ENCODE measurements around the gene RHOBTB1.
A peak's percentile ranks its signal among the peaks of the same experiment; 100 is the strongest.
"Not testable (repeated sequence)": the region's sequence is repeated elsewhere in the genome, so short reads cannot be mapped to it uniquely, and the experiment has no call there.

Gene RHOBTB1, protein sequence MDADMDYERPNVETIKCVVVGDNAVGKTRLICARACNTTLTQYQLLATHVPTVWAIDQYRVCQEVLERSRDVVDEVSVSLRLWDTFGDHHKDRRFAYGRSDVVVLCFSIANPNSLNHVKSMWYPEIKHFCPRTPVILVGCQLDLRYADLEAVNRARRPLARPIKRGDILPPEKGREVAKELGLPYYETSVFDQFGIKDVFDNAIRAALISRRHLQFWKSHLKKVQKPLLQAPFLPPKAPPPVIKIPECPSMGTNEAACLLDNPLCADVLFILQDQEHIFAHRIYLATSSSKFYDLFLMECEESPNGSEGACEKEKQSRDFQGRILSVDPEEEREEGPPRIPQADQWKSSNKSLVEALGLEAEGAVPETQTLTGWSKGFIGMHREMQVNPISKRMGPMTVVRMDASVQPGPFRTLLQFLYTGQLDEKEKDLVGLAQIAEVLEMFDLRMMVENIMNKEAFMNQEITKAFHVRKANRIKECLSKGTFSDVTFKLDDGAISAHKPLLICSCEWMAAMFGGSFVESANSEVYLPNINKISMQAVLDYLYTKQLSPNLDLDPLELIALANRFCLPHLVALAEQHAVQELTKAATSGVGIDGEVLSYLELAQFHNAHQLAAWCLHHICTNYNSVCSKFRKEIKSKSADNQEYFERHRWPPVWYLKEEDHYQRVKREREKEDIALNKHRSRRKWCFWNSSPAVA

DNA sequence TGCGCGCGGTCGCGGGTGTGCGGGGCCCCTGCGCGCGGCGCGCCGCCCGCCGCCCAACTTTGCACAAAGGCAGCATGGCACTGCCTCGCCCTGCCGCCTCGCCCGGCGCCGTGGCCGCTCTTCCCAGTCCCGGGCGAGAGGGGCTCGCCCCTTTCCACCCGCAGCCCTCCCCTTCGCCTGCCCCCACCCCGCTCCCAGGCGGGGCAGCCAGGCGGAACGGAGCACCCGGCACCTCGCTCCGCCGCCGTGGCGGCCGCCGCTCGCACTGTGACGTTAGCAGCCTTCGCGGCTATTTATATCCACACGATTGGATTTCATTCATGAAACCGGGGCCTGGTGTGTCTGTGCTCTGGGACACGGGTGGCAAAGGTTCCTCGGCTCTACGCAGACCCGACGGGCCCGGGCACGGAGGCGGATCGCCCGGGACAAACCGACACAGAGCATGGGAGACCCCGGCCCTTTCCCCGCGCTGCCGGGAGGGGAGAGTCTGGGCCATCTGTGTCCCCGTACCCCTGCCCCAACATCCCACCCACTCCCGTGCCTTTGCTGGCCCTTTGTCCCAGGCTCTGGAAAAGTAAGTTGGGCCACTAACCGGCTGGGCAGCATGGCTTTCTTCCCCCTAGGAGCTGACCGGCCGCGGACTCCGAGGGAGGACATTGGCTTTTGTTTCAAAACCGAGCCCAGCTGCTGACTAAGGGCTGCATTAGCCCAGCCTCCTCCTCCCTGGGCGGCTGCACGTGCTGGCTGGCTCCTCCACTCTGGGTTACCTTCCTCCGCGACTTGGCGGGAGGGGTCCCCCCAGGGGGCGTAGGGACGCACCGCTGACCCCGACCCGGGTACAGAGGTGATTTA lies at the start of gene RHOBTB1:
TSS of gene RHOBTB1 (minus strand) at position 128 of the 852 bp plus-strand sequence. CDS start 32,643 bp downstream, outside the sequence.
- peak; percentile 43 for DNase-seq

DNA sequence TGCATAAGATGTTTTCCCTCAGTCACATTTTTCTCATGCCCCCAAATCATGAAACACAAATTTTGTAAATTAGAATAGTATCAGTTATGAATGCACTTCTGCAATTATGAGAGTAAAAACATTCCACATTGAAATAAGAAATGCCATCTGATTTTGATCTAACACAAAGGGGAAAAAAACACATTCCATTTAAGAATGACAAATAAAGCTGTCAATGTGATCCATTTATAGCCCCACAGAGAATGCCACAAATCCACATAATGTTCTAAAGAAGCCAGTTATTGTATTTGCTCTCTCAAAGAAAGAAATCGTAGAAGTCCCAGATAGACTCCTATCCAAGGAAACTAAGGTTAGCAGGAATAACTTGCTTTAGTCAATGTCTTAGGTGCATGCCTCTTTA lies 48.7 kb upstream of the RHOBTB1 start:
- no peak for DNase-seq

DNA sequence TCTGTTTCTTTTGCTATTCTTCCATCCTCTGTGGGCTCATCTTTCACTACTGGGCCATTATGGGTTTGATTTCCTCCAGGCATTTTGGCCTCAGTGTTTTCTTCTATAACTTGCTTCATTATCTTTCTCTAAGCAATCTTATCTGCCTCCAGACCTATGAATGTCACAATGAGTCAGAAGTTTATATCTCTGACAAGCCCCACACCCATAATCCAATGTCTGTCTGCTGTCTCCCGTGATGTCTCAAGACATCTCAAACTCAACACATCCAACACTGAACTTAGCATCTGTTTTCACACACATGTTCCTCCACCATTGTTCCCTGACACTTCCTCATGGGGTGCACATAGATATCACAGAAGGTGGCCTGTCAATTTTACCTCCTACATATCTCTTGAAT lies 46.7 kb upstream of the RHOBTB1 start:
- DNase-seq: no peak

DNA sequence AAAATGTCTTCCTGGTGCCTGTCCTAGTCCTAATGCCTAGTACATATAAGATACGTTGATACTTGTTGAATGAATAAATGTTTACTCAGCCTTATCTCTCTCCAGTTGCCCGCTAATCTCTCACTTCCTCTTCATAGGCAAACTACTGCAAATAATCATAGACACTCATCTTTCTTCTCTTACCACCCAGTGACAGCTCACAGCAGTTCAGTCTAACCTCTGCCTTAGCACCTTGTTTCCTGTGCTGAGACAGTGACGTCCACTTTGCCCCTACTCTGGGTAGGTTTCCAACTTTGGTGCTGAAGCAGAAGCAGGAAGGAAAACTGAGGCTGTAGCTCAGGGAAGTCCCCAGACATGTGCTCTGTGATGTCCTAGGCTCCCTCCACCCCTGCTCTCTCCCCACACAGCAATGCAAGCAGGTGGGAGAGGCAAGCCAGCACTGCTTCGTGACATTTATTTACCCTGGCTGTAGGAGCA lies 45.5 kb upstream of the RHOBTB1 start:
- no peak for DNase-seq

DNA sequence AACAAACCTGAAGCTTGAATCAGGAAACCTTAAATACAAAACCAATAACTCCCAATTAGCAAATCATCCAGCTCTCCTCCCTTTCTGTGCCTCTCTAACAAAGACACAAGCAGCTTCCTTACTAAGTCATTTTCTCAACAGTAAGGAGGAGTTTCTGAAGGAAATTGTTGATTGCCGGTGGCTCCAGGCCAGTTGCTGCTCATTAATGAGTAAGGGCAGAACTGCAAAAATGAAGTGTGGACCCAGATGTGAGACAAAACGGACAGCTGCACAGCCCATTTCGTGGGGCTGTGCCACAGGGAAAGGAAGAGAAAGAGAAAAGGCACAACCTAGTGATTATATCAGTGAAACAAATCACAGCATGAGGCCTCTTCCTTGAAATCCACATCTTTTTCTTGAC lies 42.8 kb upstream of the RHOBTB1 start:
- DNase-seq: no peak

DNA sequence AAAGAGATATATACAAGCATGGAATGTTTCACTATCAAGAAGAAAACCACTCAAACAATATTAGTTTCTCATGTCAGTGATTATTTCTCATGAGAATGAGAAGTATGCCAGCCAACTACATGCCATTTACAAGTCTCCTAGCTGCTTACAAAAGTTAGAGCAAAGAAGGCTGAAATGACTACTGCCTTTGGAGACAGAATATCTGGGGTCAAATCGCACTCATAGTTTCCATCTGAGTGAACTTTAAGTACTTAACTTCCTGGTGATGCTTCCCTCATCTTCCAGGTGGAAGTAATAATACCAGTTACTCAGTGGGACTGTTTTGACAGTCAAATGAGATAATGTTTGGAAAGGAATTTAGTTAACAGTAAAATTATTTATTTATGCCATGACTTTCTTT lies 42.0 kb upstream of the RHOBTB1 start:
- DNase-seq: no peak

DNA sequence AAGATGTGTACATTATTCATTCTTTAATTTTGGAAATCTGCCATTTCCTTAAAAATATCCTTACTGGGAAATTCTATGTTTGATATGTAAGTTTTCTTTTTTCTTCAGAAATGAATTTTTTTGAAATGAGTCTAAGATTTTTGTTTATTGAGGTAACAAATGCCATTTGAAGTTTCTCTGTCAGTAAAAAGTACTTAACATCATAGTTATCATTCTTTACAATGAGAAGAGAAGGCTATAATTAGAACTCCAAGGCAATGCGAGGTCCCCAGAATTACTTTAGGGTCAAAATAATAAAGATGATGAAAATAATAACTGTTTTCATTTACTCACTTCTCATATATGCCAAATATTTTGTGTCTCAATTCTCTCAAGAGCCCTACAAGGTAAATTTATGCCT lies 37.0 kb upstream of the RHOBTB1 start:
- DNase-seq: no peak

DNA sequence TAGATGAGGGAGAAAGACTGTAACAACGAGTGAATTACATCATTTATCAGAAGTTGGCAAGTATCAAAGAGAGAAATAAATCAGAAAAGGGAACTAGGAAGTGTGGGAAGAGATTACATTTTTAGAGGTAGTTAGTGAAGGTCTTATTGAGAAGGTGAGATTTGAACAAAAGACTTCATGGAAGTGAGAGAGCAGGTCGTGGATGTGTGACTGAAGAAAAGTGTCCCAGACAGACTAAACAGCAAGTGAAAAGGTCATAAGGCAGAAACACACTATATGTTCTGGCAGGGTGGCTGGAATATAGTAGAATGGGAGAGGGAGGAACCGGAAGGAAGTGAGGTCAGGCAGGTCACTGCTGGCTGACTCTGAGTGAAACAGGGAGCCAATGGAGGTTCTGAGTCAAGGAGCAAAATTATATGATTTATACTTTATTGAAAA lies 35.7 kb upstream of the RHOBTB1 start:
- DNase-seq: no peak

DNA sequence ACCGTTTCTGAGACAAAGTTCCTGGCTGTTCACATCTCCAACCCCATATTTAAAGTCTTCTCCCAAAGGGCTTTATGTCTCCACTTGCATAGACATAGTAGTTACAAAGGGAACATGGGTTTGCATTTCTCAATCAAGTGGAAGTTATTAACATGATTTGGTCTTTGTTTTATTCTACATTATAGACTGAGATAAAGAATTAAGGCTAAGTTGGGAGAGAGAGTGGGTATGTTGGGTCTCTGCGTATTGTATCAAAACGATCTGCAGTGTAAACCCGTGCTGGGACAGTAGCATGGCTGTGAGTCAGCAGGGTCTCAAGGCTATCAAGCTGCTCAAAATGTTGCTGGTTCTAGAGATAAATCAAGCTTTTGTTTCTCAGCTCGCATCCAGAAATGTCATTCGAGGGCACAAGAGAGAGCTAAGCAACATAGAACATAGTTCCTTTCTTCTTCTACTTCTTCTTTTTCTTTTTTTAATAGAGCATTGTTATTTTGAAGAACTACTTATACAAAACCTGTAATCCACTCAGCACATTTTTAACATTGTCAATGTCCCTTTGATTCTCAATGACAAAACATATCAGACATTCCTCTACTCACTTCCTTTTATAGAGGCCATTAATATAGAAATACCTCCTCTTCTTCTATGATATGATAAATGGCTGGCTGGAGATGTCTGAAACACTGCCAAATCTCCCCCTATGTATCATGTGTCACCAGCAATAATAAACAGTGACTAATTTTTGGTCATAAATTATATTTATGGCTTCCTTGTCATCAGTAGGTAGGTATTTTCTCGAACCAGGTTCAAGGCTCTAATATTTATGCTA lies 34.5 kb upstream of the RHOBTB1 start:
- no peak for DNase-seq

DNA sequence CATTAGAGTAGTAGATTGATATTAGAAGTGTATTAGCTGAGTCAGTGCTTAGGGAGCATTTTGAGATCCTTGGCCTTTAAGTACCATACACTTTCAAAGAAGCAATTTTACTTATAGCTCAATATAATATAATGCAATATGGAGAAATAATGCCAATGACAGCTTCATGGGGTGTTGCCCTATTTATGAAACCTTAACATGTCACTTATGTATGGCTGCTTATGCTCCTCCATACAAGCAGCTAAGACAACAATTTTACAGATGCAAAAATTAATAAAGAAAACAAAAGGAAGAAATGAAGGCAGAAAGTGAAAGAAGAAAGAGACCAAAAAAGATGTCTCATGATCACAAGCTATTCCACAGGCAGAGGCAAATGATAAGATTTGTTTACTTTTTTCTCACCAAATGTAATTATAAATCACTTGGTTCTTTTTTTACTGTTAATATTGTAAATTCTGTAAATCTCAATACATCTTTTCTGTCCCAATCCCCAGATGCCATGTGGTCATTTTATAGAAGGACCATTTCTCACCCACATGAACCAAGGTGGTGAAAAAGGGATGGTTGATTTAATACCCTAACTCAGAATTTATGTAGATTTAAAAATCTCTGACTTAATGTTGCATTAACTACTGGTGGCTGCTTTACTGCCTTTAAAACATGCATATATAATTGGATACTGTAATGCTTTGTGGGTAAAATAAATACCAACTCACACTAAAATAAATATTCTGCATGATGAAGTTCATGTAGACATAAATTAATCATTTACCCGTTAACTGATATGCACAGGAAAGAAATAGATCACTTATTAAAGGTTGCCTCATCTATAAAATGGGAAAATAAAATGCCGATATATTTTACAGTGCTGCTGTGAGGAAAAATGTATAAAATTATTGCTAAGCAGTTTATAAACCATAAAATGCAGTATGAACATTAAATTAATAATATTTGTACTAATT lies 33.5 kb upstream of the RHOBTB1 start:
- DNase-seq: no peak

DNA sequence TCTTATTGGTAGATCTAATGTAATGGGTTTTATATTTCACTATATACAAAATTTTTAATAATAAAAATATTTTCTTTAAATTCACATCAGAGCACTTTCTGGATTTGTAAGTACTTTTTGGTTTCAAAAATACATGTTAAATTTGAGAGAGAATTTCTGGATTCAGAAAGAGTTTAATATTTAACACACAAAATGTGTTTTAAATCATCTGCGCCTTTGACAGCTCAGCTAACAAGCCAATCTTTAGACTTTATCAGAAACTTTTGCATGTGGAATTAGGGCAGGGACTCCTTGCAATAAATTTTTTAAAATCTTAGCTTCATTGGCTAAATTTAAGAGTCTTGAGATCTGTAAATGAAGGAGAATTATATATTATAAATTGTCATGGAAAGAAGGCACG lies 32.7 kb upstream of the RHOBTB1 start:
- no peak for DNase-seq

DNA sequence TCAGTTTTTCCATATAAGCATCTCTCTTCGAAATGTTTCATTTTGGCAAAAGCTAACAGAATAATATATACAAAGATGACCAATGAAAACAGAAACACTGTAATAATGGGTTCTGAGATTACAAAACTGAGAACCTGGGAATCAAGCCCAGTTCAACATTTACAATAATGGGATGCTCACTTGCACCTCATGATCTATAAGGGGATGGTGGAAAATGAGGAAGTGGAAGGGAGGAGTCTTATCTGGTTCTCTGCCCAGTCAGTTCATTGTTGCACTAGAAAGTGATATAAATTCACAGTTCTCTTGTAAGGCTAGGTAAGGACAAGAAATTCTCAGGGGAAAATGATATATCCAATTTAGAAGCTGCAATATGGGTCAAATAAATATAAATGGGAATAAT lies 31.7 kb upstream of the RHOBTB1 start:
- no peak for DNase-seq

DNA sequence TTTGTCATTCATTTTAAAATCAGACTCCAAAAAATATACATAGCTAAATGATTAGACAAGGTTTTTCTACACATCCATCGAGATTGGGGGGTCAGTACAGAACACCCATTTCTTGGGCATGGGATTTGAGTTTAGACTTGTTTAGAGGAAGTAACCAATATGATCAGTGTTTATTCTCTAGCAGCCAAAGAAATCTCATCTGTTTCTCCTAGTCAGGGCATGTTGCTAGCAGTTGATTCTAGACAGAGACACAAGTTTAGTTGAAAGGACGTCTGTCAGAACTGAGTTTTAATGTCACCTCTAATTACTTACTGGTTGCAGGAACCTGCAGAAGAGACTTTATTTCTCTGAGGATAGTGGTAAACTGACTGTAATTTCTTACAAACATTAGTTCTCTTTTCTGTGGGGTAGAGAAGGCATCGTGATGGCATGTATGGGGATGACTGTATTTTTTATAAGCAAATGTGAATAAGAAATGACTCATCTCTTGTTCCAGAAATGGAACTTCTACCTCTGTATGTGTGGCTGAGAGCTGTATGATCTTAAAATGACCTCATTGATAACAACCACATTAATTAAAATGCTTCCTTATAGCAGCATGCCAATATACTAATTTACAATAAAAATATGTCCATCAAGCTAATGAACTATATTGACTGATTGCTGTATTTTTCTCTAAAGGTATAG lies 30.6 kb upstream of the RHOBTB1 start:
- no peak for DNase-seq

DNA sequence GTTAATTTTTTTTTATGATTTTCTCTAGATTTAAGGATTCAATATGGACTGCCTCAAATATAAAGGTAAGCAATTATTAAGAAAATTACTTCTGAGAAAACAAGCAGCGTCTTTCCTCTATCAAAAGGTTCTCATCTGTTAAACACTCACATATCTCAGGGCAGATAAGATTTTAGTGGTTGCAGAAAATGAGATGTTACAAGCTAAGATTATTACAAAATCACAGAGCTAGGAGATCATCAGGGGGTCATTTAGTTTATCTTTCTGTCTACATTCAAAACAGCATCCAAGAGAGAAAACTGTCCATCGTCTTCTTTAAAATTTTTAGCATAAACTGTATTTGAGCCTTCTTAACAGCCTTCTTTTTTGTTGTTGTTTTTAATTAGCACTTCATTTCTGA lies 29.1 kb upstream of the RHOBTB1 start:
- no peak for DNase-seq

DNA sequence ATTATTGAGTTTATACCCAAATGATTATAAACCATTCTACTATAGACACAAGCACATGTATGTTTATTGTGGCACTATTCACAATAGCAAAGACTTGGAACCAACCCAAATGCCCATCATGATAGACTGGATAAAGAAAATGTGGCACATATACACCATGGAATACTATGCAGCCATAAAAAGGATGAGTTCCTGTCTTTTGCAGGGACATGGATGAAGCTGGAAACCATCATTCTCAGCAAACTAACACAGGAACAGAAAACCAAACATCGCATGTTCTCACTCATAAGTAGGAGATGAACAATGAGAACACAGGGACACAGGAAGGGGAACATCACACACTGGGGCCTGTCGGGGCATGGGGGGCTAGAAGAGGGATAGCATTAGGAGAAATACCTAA lies 28.2 kb upstream of the RHOBTB1 start:
- not testable (repeated sequence) for DNase-seq

DNA sequence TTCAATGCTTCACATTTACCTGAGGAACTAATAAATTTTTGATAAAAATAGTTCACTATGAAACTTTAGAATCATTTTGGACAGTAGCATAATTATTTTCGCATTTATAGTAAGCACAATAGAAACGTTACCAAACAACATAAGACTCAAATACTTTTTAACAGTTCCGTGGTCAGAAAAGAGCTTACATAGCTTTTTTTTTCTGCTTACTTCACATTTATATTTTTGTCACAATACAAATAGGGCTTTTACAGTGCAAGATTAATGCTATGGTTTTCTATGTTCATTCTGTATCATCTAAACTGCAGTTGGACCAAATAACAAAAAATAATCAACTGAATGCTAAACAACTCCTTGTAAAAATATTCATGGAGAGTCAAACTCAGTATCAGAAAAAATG lies 26.5 kb upstream of the RHOBTB1 start:
- no peak for DNase-seq

DNA sequence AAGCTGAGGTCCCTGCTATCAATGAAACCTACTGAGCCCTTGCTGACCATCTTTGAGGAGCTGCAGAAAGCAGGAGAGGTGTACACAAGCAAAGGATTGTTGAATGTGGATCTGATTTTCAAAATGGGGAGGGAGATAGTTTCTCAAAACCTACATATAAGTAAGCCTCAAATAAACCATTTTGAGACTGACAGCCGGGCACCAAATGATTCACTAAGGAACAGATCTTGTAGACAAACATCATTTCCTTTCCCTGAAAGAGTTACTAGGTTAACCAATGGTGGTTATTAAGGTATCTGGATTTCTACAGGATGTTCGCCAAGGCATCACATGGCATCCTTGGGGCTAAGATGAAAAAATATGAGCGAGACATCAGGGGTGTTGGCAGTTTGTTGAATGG lies 24.5 kb upstream of the RHOBTB1 start:
- DNase-seq: no peak

DNA sequence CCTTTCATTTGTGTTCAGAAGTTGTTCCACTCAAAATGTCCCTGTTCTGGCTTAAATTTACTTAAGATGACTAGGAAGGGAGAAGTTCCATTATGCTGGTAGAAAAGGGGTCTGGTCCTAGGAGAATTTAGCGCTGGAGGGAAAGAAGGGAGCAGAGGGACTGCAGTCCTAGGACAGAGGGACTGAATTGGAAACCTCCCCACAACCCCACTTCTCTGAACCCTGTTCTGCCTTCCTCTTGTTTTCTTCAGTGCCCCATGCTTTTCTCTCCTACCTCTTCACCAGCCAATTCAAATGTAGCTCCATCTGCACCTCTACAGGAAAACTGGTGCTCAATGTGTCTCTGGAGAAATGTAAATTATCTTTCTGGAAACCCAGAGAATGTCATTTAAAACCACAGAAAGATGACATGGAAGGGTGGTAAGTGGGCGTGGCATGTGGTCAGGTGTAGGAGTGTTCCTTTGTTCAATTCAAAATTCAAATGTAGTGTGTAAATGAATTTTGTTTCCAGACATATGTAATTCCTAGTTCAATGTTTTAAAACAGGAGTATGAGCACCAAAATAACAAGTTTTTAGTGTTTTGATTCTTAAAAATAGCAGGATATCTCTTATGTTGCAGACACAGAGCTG lies 24.0 kb upstream of the RHOBTB1 start:
- no peak for DNase-seq

DNA sequence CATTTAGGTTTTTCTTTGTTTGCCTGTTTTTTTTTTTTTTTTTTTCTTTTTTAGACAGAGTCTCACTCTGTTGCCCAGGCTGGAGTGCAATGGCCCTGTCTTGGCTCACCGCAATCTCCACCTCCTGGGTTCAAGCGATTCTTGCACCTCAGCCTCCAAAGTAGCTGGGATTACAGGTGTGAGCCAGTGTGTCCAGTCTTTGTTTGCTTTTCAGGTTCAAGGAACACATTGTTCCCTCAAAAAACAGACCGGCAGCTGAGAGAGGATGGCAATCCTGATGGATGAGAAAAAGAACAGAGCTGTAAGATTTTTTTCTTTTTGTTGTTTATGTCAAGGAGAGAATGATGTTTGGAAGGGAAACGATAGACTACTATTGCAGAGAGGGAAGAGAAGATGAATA lies 23.3 kb upstream of the RHOBTB1 start:
- DNase-seq: no peak

DNA sequence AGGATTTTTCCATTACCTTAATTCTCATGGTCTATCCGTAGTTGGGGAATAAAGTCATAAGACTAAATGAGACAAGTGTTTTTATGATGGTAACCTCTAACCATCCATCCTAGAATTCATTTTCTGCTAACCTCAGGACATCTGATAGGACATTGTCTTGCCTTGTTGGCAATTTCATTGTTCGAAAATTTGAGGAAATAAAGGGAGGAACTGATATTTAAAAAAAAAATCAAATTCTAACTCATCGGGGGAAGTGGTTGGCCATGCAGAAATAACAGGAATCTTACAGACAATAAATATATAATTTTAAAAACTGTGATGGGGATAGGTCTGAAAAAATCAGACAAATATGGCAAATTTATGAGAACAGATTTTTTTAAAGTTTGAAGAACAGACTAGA lies 21.7 kb upstream of the RHOBTB1 start:
- no peak for DNase-seq

Data from NCI-H748 treated with DMSO at 0.1 percent for 48 hours (cell line).